H1 (cell line): ENCODE measurements around the gene FHIT. TPM values are rescaled to one million over a fixed set of nuclear protein-coding genes. Genes with fewer than 3 reads are reported as not detected.

Source experiments
- CTCF ChIA-PET: fragments of 300-600 bp; sonication (Branson Sonifier 250); formaldehyde crosslinking; loops from one replicate; lab custom pipeline; 2021; ENCODE audit not compliant: partially characterized antibody; lab: Charles Lee
- POLR2A ChIA-PET: fragments of 300-600 bp; sonication (Branson Sonifier 250); formaldehyde crosslinking; loops from one replicate; lab custom pipeline; 2021; ENCODE audit warnings: inconsistent platforms; ENCODE audit not compliant: partially characterized antibody; lab: Charles Lee
- DNase-seq, 2 experiments: peaks; one replicate each; pipeline versions ENCODE4 v3.0.0 to v3.0.0-alpha.2; 2010 to 2022; ENCODE audit warnings: low spot score in 2 of 2, low read depth in 1 of 2, mixed read lengths in 1 of 2
- FAIRE-seq: peaks from 2 replicates; lab custom pipeline; 2011; peaks lifted over from hg19 to GRCh38; lab: Jason Lieb, UNC
- H2AFZ ChIP-seq: 2 replicates; pipeline ENCODE4 v1.8.1; 2012; ENCODE audit warnings: low read length, inconsistent platforms
- H2AK5ac ChIP-seq: 2 replicates; pipeline ENCODE4 v1.6.1; 2013; ENCODE audit warnings: low read depth, low read length
- H2BK120ac ChIP-seq: replicated peaks from 2 replicates; pipeline ENCODE3; 2013; ENCODE audit warnings: low read depth, low read length, inconsistent platforms
- H2BK12ac ChIP-seq: 2 replicates; pipeline ENCODE4 v1.6.1; 2013; ENCODE audit warnings: low read depth, low read length
- H2BK15ac ChIP-seq: 2 replicates; pipeline ENCODE4 v1.6.1; 2013; ENCODE audit warnings: low read length
- H2BK20ac ChIP-seq: 2 replicates; pipeline ENCODE4 v1.6.1; 2013; ENCODE audit warnings: low read length
- H2BK5ac ChIP-seq: 2 replicates; pipeline ENCODE4 v1.6.1; 2013; ENCODE audit warnings: low read depth, low read length
- H3K14ac ChIP-seq: 2 replicates; pipeline ENCODE4 v1.6.1; 2013; ENCODE audit warnings: inconsistent platforms; ENCODE audit not compliant: insufficient read length
- H3K18ac ChIP-seq: 2 replicates; pipeline ENCODE4 v1.6.1; 2013; ENCODE audit warnings: low read length; ENCODE audit errors: extremely low read depth
- H3K23ac ChIP-seq: 2 replicates; pipeline ENCODE4 v1.6.1; 2013; ENCODE audit warnings: inconsistent platforms; ENCODE audit not compliant: insufficient read length
- H3K23me2 ChIP-seq: 2 replicates; pipeline ENCODE4 v1.6.1; 2013; ENCODE audit warnings: low read depth, low read length
- H3K27ac ChIP-seq: 2 replicates; pipeline ENCODE4 v1.6.1; 2011; ENCODE audit warnings: low read depth, low read length, inconsistent platforms
- H3K27me3 ChIP-seq, 4 experiments: replicated peaks in 1 of 4; 1 replicate in 1 of 4; 2 replicates in 3 of 4; pipeline versions ENCODE4 v1.6.1 to v1.8.1; 2011 to 2013; ENCODE audit warnings: low read length in 3 of 4, mild to moderate bottlenecking in 3 of 4, inconsistent platforms in 2 of 4, mixed read lengths in 2 of 4, moderate library complexity in 1 of 4; ENCODE audit not compliant: control insufficient read depth in 3 of 4, insufficient read depth in 3 of 4; ENCODE audit errors: extremely low read depth in 1 of 4
- H3K36me3 ChIP-seq, 4 experiments: 2 replicates each; pipeline versions ENCODE4 v1.6.1 to v1.8.1; 2011 to 2013; ENCODE audit warnings: mild to moderate bottlenecking in 4 of 4, low read length in 3 of 4, moderate library complexity in 2 of 4, control low read depth in 1 of 4, inconsistent platforms in 1 of 4; ENCODE audit not compliant: insufficient read depth in 4 of 4, control insufficient read depth in 2 of 4
- H3K4ac ChIP-seq: replicated peaks from 2 replicates; pipeline ENCODE3; 2013; ENCODE audit warnings: low read length, low read depth, mixed read lengths, inconsistent platforms; ENCODE audit not compliant: insufficient read length
- H3K4me1 ChIP-seq, 4 experiments: replicated peaks in 1 of 4; 1 replicate in 1 of 4; 2 replicates in 3 of 4; pipeline versions ENCODE4 v1.6.1 to v1.8.1; 2011 to 2013; ENCODE audit warnings: low read length in 3 of 4, inconsistent platforms in 2 of 4, mixed read lengths in 1 of 4; ENCODE audit not compliant: insufficient read depth in 4 of 4, control insufficient read depth in 3 of 4
- H3K4me2 ChIP-seq, 2 experiments: 2 replicates each; pipeline versions ENCODE4 v1.6.1 to v1.8.1; 2011 to 2013; ENCODE audit warnings: low read depth in 2 of 2, low read length in 2 of 2, control low read depth in 1 of 2, inconsistent platforms in 1 of 2, mild to moderate bottlenecking in 1 of 2; ENCODE audit not compliant: insufficient read depth in 1 of 2
- H3K4me3 ChIP-seq, 4 experiments: fragments of 200-600, 300-600 bp in 1 of 4; sonication (generic), shearing (Covaris generic), sonication (Bioruptor Twin) in 1 of 4; 2 replicates each; pipeline versions ENCODE4 v1.5.1 to v1.8.1; 2011 to 2016; ENCODE audit warnings: low read length in 4 of 4, low read depth in 3 of 4, control low read depth in 2 of 4, inconsistent platforms in 2 of 4, mild to moderate bottlenecking in 2 of 4, mixed read lengths in 1 of 4, moderate library complexity in 1 of 4; ENCODE audit not compliant: insufficient read depth in 2 of 4; ENCODE audit errors: extremely low read depth in 1 of 4
- H3K56ac ChIP-seq: replicated peaks from 2 replicates; pipeline ENCODE3; 2013; ENCODE audit warnings: low read depth, mild to moderate bottlenecking, mixed read lengths, low read length, inconsistent platforms; ENCODE audit not compliant: insufficient read length
- H3K79me1 ChIP-seq: 2 replicates; pipeline ENCODE4 v1.6.1; 2013; ENCODE audit warnings: low read depth, low read length, control low read depth
- H3K79me2 ChIP-seq, 2 experiments: 2 replicates each; pipeline versions ENCODE4 v1.6.1 to v1.8.1; 2012 to 2013; ENCODE audit warnings: low read length in 2 of 2, mild to moderate bottlenecking in 2 of 2, inconsistent platforms in 1 of 2; ENCODE audit not compliant: insufficient read depth in 2 of 2, control insufficient read depth in 1 of 2
- H3K9ac ChIP-seq, 4 experiments: replicated peaks in 1 of 4; 1 replicate in 1 of 4; 2 replicates in 3 of 4; pipeline versions ENCODE4 v1.6.1 to v1.8.1; 2011 to 2013; ENCODE audit warnings: low read depth in 3 of 4, low read length in 3 of 4, control low read depth in 2 of 4, mild to moderate bottlenecking in 2 of 4, moderate library complexity in 2 of 4, inconsistent platforms in 1 of 4; ENCODE audit errors: extremely low read depth in 1 of 4
- H3K9me3 ChIP-seq, 2 experiments: 2 replicates each; pipeline versions ENCODE4 v1.6.1 to v1.8.1; 2012 to 2013; ENCODE audit warnings: mild to moderate bottlenecking in 2 of 2, moderate library complexity in 2 of 2, control low read depth in 1 of 2, inconsistent platforms in 1 of 2, low read depth in 1 of 2, low read length in 1 of 2, mixed read lengths in 1 of 2; ENCODE audit not compliant: insufficient read depth in 2 of 2
- H4K20me1 ChIP-seq, 2 experiments: replicated peaks in 1 of 2; 2 replicates each; pipeline versions ENCODE3 to v1.8.1; 2011 to 2013; ENCODE audit warnings: inconsistent platforms in 2 of 2, low read length in 2 of 2, mild to moderate bottlenecking in 1 of 2; ENCODE audit not compliant: insufficient read depth in 2 of 2, control insufficient read depth in 1 of 2
- H4K5ac ChIP-seq: 2 replicates; pipeline ENCODE4 v1.6.1; 2013; ENCODE audit warnings: low read length, low read depth, mixed read lengths, inconsistent platforms; ENCODE audit not compliant: insufficient read length
- H4K8ac ChIP-seq: 2 replicates; pipeline ENCODE4 v1.8.0; 2013; ENCODE audit warnings: mild to moderate bottlenecking, moderate library complexity, low read length, inconsistent platforms; ENCODE audit not compliant: insufficient read depth; ENCODE audit errors: extremely low read depth
- H4K91ac ChIP-seq: replicated peaks from 2 replicates; pipeline ENCODE3; 2013; ENCODE audit warnings: low read length, mixed read lengths, inconsistent platforms; ENCODE audit not compliant: insufficient read length
- TCF12 ChIP-seq: IDR thresholded peaks from 2 replicates; pipeline ENCODE4 v1.6.1; 2011; ENCODE audit warnings: low read depth, mild to moderate bottlenecking, low read length
- WGBS, 2 experiments: shearing (Covaris generic) in 1 of 2; methylation state at CpG; one replicate each; pipeline versions ENCODE4 v1.1.6 to v1.1.7; 2013 to 2015; ENCODE audit warnings: low lambda C conversion rate in 2 of 2, mixed read lengths in 2 of 2, inconsistent platforms in 1 of 2, low coverage in 1 of 2, missing lambda C conversion rate in 1 of 2; ENCODE audit not compliant: insufficient replicate concordance in 2 of 2, insufficient coverage in 1 of 2, insufficient read length in 1 of 2; ENCODE audit errors: extremely low coverage in 1 of 2, missing lambda C conversion rate in 1 of 2; 5-methylcytosine and 5-hydroxymethylcytosine counted together
- polyA plus RNA-seq, 7 experiments: library from polyadenylated mRNA; depleted of rRNA in 3 of 7; stranded (reverse) in 5 of 7; unstranded in 2 of 7; fragments of >200 nt in 5 of 7; fragments of 200-250 nt in 2 of 7; gene quantifications; 1 replicate in 5 of 7; 2 replicates in 1 of 7; 4 replicates in 1 of 7; pipeline versions ENCODE4 v1.2.1 to v1.2.3, GENCODE V29; 2011 to 2013; ENCODE audit warnings: missing spikeins in 2 of 7, mixed read lengths in 2 of 7
- total RNA-seq: library from RNA; stranded (reverse); fragmentation: NEBNext Ultra II Directional; extraction: Animal tissue kit (Norgen Biotek cat#: 25700); gene quantifications from 2 replicates; pipeline ENCODE4 v1.2.1, GENCODE V29; 2021

The FHIT gene
- total and polyA plus RNA-seq, 2 of the 8 experiments (the other 6 are each of a cell fraction or from before 2014, with no cell fraction given), result 1.2 to 3.2 TPM

GRCh38 chr3:60578936-60579335, 672.3 kb downstream of the FHIT start:
- H3K79me1 ChIP-seq, result no peaks in the 10 kb centered on the region
- no peak overlapping the region for H3K4ac ChIP-seq
- H2BK20ac ChIP-seq, result no peak overlapping the region
- H3K4me2 ChIP-seq, result no peak overlapping the region
- H4K20me1 ChIP-seq, result no peaks in the 10 kb centered on the region
- no peak overlapping the region for H4K8ac ChIP-seq
- CTCF ChIA-PET, result interaction anchor here (0.7 to 1.2 kb wide), 2 partner anchors 57 to 1813 kb away, joined by 3 to 4 read pairs; no protein-coding TSS in a partner anchor
- H2BK12ac ChIP-seq, result no peak overlapping the region
- no peaks in the 10 kb centered on the region for H3K36me3 ChIP-seq
- WGBS, 2 experiments, result 93% methylated on average over 1 of the region's 1 CpG; no CpG with 5 or more reads in 1 of the 2 experiments
- no peak overlapping the region for H3K23ac ChIP-seq
- no peaks in the 10 kb centered on the region for H3K27me3 ChIP-seq
- H3K9ac ChIP-seq, result no peak overlapping the region
- H3K27ac ChIP-seq, result no peak overlapping the region
- no peak overlapping the region for H2BK120ac ChIP-seq
- no peak overlapping the region for H2BK5ac ChIP-seq
- no peaks in the 10 kb centered on the region for H3K79me2 ChIP-seq
- H3K18ac ChIP-seq, result no peak overlapping the region
- H2BK15ac ChIP-seq, result no peak overlapping the region
- no peak overlapping the region for H2AFZ ChIP-seq
- no peak overlapping the region for H4K91ac ChIP-seq
- FAIRE-seq (no peak), DNase-seq (no peak)
- H3K4me3 ChIP-seq, result no peak overlapping the region
- no peaks in the 10 kb centered on the region for H3K23me2 ChIP-seq
- H3K56ac ChIP-seq, result no peak overlapping the region
- H4K5ac ChIP-seq, result no peak overlapping the region
- POLR2A ChIA-PET, result no interaction called here
- H3K14ac ChIP-seq, result no peak overlapping the region
- H3K4me1 ChIP-seq, result peaks cover 0 to 11% (median 3%) of the 10 kb centered on the region in 4 experiments; a peak in 2 of 7 replicates
- no peaks in the 10 kb centered on the region for H3K9me3 ChIP-seq
- H2AK5ac ChIP-seq, result no peak overlapping the region
- TF ChIP-seq TCF12, result no peak
